K562 (cell line): ENCODE results near the gene PTP4A2. TPM values are rescaled to one million over a fixed set of nuclear protein-coding genes. Genes with fewer than 3 reads are reported as not detected.

ENCODE experiments used
- CGGBP1 ChIP-seq: fragments of 250-450 bp; sonication (Bioruptor Pico); IDR thresholded peaks from 2 replicates; pipeline ENCODE4 v1.9.0; 2021; ENCODE audit warnings: mild to moderate bottlenecking
- CHCHD3 ChIP-seq: fragments of 250-450 bp; sonication (Bioruptor Pico); IDR thresholded peaks from 2 replicates; pipeline ENCODE4 v2.1.2; 2022; ENCODE audit warnings: mild to moderate bottlenecking
- CREBBP ChIP-seq: IDR thresholded peaks from one replicate; pipeline ENCODE4 v1.6.1; 2012; ENCODE audit warnings: low read depth, mild to moderate bottlenecking, control low read depth, inconsistent platforms, low read length
- FOXJ3 ChIP-seq: sonication (generic); formaldehyde crosslinking; IDR thresholded peaks from 2 replicates; pipeline ENCODE4 v1.4.0; 2020; ENCODE audit warnings: mild to moderate bottlenecking, missing genetic modification reagents
- HDAC8 ChIP-seq: fragments of 450-650 bp; IDR thresholded peaks from 2 replicates; pipeline ENCODE4 v1.6.1; 2016; ENCODE audit warnings: mild to moderate bottlenecking, missing genetic modification characterization, moderate library complexity, missing compliant biosample characterization
- HNRNPLL ChIP-seq: fragments of 200-400 bp; formaldehyde crosslinking; IDR thresholded peaks from 2 replicates; pipeline ENCODE4 v1.6.1; 2017; ENCODE audit warnings: low read length, low read depth, mild to moderate bottlenecking; ENCODE audit not compliant: poor library complexity, severe bottlenecking
- MAZ ChIP-seq, 2 experiments: fragments of 450-650 bp in 1 of 2; sonication (generic) in 1 of 2; formaldehyde crosslinking; IDR thresholded peaks in 1 of 2; conservative IDR thresholded peaks in 1 of 2; 2 replicates each; pipeline versions ENCODE4 v1.4.0 to v1.5.0; 2020; ENCODE audit warnings: mild to moderate bottlenecking in 1 of 2, missing genetic modification reagents in 1 of 2
- MEF2A ChIP-seq: IDR thresholded peaks from 2 replicates; pipeline ENCODE4 v1.6.1; 2011; ENCODE audit warnings: low read depth, mild to moderate bottlenecking, low read length, moderate library complexity; ENCODE audit not compliant: control insufficient read depth
- RBM22 ChIP-seq: fragments of 200-400 bp; formaldehyde crosslinking; IDR thresholded peaks from 2 replicates; pipeline ENCODE4 v1.6.1; 2018; ENCODE audit warnings: low read length, low read depth; ENCODE audit not compliant: poor library complexity, severe bottlenecking
- ZBED1 ChIP-seq: IDR thresholded peaks from 2 replicates; pipeline ENCODE4 v1.6.1; 2014
- ZBTB40 ChIP-seq, 2 experiments: fragments of 450-650 bp in 1 of 2; sonication (generic) in 1 of 2; formaldehyde crosslinking in 1 of 2; IDR thresholded peaks; 2 replicates each; pipeline versions ENCODE4 v1.7.1 to v1.9.0; 2016 to 2022; ENCODE audit warnings: inconsistent platforms in 1 of 2, mild to moderate bottlenecking in 1 of 2, missing genetic modification reagents in 1 of 2
- ZFPM2 ChIP-seq: fragments of 250-450 bp; sonication (Bioruptor Pico); IDR thresholded peaks from 2 replicates; pipeline ENCODE4 v1.5.1; 2022; ENCODE audit warnings: mild to moderate bottlenecking
- ZNF655 ChIP-seq: fragments of 250-450 bp; sonication (Bioruptor Pico); IDR thresholded peaks from 2 replicates; pipeline ENCODE4 v1.5.0; 2021
- ZNF77 ChIP-seq: fragments of 250-450 bp; sonication (Bioruptor Pico); IDR thresholded peaks from 2 replicates; pipeline ENCODE4 v1.5.0; 2020
- polyA plus RNA-seq, 8 experiments: library from polyadenylated mRNA; depleted of rRNA in 4 of 8; stranded (reverse) in 5 of 8; unstranded in 3 of 8; fragments of >200 nt; fragmentation: Nextera tagmentation in 2 of 8; fragmentation: Illumina TruSeq in 1 of 8; extraction: Ambion mirVana in 2 of 8; extraction: Trizol in 1 of 8; gene quantifications; 2 replicates each; pipeline versions ENCODE4 v1.2.1 to v1.2.3, GENCODE V29; 2011 to 2014; ENCODE audit warnings: inconsistent platforms in 1 of 8, missing spikeins in 1 of 8
- total RNA-seq, 7 experiments: library from RNA; depleted of rRNA in 6 of 7; stranded (reverse); fragments of >200 nt in 6 of 7; fragmentation: Illumina TruSeq in 2 of 7; extraction: Trizol in 2 of 7; gene quantifications; 2 replicates each; pipeline versions ENCODE4 v1.2.1 to v1.2.3, GENCODE V29; 2011 to 2021; ENCODE audit warnings: low replicate concordance in 1 of 7
- TF ChIP-seq, protein P1 (sequence below): fragments of 250-450 bp; sonication (Bioruptor Pico); IDR thresholded peaks from 2 replicates; pipeline ENCODE4 v1.8.0; 2021; ENCODE audit warnings: borderline replicate concordance, mild to moderate bottlenecking, moderate library complexity; ENCODE audit not compliant: poor library complexity, severe bottlenecking

PTP4A2 gene
- total and polyA plus RNA-seq, 9 of the 15 experiments (the other 6 are each of a cell fraction or from before 2014, with no cell fraction given), result 197 to 870 (median 480) TPM

DNA sequence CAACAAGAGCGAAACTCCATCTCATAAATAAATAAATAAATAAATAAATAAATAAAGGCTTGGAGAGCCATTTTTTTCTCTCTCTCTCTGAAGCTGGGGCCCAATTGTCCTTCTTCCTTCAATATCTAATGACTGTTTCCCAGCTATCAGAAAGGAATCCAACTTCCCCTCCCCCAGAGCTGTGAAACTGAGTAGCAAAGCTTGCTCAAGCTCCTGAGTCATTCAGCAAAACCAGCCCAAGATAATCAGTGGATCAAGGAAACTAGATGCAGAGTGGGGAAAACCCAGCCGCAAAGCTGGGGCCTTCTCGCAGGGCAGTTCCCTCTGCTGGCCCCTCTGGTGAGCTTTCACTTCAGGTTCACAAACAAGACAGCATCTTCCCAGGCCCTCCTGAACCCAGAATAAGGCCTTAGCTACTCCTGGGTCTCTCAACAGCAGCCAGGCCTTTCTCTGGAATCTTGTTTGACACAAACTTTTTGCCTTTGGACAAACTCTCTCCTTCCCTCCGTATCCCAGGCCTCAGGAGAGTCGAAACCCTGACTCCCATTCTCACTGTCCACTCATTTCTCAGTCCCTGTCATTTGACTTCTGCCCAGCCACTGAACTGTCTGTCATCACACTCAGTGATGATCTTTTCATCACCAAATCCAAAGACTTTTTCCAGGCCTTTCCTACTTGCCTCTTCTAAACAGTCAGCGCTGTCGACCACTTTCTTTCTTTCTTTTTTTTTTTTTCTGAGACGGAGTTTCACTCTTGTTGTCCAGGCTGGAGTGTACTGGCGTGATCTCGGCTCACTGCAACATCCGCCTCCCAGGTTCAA lies 18.0 kb upstream of the PTP4A2 start (continued):
- TF ChIP-seq HDAC8 (tag), result peak; percentile 81; the same call in 1 of the 2 replicates
- no peak for TF ChIP-seq CGGBP1
- no peak for TF ChIP-seq HNRNPLL
- TF ChIP-seq ZNF77 (CRISPR knock-in tag), result no peak
- no peak for TF ChIP-seq RBM22
- TF ChIP-seq ZBTB40 (IDR thresholded peaks at IDR 0.05), result peak; percentile 65
- TF ChIP-seq ZBTB40 (CRISPR knock-in tag; IDR thresholded peaks at IDR 0.05), result no peak
- TF ChIP-seq MEF2A, result 0 out of 2 replicates have a peak, but pooled peaks have one; percentile 51
- TF ChIP-seq CREBBP, result no peak
- TF ChIP-seq ZFPM2 (CRISPR knock-in tag), result no peak
- TF ChIP-seq FOXJ3 (CRISPR knock-in tag), result no peak
- no peak for TF ChIP-seq ZNF655 (CRISPR knock-in tag)
- no peak; the same call in 1 of the 2 replicates for TF ChIP-seq ZBED1
- TF ChIP-seq CHCHD3 (CRISPR knock-in tag), result no peak
- TF ChIP-seq, protein P1, sequence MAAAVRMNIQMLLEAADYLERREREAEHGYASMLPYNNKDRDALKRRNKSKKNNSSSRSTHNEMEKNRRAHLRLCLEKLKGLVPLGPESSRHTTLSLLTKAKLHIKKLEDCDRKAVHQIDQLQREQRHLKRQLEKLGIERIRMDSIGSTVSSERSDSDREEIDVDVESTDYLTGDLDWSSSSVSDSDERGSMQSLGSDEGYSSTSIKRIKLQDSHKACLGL, result no peak
- peak; percentile 58 to 82 for TF ChIP-seq MAZ (CRISPR knock-in tag; conservative IDR thresholded peaks at IDR 0.05 in 1 of 2, IDR thresholded peaks at IDR 0.05 in 1 of 2)
